GM12891 (cell line): ENCODE data around the gene RUNX1.
A peak's percentile ranks its signal among the peaks of the same experiment; 100 is the strongest.

Experiments used
- PAX5 ChIP-seq: IDR thresholded peaks from 2 replicates; pipeline ENCODE4 v1.6.1; 2011; ENCODE audit warnings: low read length, moderate library complexity, mild to moderate bottlenecking; ENCODE audit not compliant: insufficient read depth, severe bottlenecking
- POLR2A ChIP-seq: IDR thresholded peaks from 2 replicates; pipeline ENCODE4 v1.6.1; 2011; ENCODE audit warnings: low read depth, low read length, control low read depth
- POLR2AphosphoS5 ChIP-seq: IDR thresholded peaks from 2 replicates; pipeline ENCODE4 v1.6.1; 2011; ENCODE audit warnings: low read depth, low read length, control low read depth
- POU2F2 ChIP-seq: IDR thresholded peaks from 2 replicates; pipeline ENCODE4 v1.6.1; 2011; ENCODE audit warnings: low read depth, mild to moderate bottlenecking, control low read depth, low read length, moderate library complexity
- SPI1 ChIP-seq: IDR thresholded peaks from 2 replicates; pipeline ENCODE4 v1.6.1; 2011; ENCODE audit warnings: low read depth, low read length, control low read depth
- TAF1 ChIP-seq: IDR thresholded peaks from 2 replicates; pipeline ENCODE4 v1.6.1; 2011; ENCODE audit warnings: low read depth, low read length, control low read depth

DNA sequence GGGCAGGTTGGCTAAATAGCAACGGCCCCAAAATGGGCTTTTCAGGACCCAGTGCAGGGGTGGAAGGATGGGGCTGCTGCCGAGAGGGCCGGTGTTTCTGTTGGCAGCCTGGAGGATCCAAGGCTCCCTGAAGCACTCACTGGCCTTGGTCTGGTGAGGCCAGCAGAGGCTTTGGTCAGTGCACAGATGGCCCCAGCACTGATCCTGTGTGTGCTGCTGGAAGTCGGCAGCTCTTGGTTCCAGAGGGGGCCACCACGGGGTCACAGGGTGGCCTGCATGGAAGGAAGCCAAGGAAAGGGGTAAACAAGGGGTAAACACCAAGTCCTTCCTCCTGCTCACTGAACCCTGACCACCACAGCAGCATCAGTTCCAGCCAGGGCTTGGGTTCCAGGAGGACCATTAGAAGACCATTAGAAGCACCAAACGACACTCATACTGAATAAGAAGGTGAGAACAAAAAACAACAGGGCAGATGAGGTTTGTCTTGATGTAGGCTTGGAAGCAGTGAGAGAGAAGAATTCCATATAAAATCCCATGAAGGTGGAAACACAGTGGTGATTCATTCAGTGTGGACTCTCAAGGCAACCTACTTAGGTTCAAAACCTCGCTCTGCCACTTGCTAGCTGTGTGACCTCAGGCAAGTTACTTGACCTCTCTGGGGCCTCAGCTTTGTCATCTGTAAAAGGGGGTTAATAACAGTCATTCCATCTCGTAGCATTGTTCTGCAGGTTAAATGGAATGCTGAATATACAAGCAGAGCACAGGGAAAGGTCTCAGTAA lies 184.5 kb downstream of the RUNX1 start:
- 0 out of 2 replicates have a peak, but pooled peaks have one; percentile 37 for TF ChIP-seq POLR2A
- TF ChIP-seq POLR2AphosphoS5, result no peak
- no peak for TF ChIP-seq TAF1
- no peak for TF ChIP-seq SPI1
- no peak for TF ChIP-seq POU2F2
- no peak for TF ChIP-seq PAX5
